ENCODE results near the gene EN2.

Gene EN2

DNA sequence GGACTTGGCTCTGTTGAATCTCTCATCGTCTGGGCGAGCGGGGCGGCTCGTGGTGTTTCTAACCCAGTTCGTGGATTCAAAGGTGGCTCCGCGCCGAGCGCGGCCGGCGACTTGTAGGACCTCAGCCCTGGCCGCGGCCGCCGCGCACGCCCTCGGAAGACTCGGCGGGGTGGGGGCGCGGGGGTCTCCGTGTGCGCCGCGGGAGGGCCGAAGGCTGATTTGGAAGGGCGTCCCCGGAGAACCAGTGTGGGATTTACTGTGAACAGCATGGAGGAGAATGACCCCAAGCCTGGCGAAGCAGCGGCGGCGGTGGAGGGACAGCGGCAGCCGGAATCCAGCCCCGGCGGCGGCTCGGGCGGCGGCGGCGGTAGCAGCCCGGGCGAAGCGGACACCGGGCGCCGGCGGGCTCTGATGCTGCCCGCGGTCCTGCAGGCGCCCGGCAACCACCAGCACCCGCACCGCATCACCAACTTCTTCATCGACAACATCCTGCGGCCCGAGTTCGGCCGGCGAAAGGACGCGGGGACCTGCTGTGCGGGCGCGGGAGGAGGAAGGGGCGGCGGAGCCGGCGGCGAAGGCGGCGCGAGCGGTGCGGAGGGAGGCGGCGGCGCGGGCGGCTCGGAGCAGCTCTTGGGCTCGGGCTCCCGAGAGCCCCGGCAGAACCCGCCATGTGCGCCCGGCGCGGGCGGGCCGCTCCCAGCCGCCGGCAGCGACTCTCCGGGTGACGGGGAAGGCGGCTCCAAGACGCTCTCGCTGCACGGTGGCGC, at the start of gene EN2:
Gene EN2 (plus strand): TSS at position 19 of the 767 bp plus-strand sequence. CDS start 249 bp downstream, at position 268.
- H3K4me3 ChIP-seq (ENCODE audit: low read depth, low read length) = no peak within 1 kb of the TSS
- TF ChIP-seq, protein P1, sequence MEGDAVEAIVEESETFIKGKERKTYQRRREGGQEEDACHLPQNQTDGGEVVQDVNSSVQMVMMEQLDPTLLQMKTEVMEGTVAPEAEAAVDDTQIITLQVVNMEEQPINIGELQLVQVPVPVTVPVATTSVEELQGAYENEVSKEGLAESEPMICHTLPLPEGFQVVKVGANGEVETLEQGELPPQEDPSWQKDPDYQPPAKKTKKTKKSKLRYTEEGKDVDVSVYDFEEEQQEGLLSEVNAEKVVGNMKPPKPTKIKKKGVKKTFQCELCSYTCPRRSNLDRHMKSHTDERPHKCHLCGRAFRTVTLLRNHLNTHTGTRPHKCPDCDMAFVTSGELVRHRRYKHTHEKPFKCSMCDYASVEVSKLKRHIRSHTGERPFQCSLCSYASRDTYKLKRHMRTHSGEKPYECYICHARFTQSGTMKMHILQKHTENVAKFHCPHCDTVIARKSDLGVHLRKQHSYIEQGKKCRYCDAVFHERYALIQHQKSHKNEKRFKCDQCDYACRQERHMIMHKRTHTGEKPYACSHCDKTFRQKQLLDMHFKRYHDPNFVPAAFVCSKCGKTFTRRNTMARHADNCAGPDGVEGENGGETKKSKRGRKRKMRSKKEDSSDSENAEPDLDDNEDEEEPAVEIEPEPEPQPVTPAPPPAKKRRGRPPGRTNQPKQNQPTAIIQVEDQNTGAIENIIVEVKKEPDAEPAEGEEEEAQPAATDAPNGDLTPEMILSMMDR (IDR thresholded peaks at IDR 0.05; ENCODE audit: borderline replicate concordance, insufficient read depth, low read depth, low read length) = no peak

DNA sequence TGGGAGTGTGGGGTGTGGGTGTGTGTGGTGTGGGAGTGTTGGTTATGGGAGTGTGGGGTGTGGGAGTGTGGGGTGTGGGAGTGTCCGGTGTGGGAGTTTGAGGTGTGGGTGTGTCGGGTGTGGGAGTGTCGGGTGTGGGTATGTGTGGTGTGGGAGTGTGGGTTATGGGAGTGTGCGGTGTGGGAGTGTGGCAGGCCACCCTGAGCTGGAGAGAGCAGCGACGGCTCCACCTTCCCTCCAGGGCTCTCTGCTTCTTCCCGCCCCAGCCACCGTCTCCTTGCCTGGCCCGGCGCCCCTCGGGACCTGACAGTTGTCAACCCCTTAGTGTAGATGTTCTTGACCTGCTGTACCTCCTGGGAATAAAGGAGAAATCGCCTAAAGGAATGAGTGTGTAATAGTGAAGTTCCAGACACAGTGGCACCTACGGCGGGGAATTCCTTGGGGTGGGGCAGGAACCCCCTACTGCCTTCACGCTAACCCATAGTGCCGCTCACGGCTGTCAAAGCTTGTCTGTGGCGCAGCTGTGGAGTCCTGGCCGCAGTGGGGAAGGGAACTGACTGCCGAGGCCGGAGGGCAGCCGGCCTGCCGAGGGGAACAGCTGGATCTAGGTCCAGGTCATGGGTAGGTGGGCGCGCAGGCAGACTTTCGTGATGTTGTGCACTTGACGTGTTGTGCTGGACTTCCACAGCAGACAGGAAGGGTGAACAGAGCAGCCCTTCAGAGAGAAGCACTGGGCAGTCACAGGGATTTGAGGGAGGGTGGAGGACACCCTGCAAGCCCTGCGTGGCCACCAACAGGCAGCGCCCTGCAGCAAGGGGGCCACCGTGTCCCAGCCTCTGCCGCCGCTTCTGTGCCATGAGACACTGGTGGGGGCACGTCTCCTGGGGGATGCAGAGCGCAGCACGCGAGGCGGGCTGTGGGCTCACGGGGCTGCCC, 49.0 kb upstream of the EN2 start:
- no peak overlapping the region for H3K4me3 ChIP-seq (ENCODE audit: low read depth, low read length)
- TF ChIP-seq, protein P1 (IDR thresholded peaks at IDR 0.05; ENCODE audit: borderline replicate concordance, insufficient read depth, low read depth, low read length) = no peak

DNA sequence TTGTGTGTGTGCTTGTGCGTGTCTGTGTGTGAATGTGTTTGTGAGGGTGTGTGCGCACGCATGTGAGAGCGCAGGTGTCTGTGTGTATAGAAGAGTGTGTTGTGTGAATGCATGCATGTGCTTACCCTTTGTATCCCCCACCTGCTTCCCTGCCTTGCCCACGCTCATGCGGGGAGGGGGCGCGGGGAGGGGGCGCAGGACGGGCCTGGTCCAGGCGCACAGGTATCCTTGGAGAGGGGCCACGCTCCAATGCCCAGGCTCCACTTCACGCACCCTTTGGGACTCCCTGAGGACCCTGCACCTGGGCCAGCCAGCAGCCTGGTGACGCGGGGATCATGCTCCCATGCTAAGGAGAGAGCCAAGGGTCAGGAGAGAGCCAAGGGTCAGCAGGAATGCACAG, 47.9 kb upstream of the EN2 start:
- TF ChIP-seq, protein P1 (IDR thresholded peaks at IDR 0.05; ENCODE audit: borderline replicate concordance, insufficient read depth, low read depth, low read length) = no peak
- H3K4me3 ChIP-seq (ENCODE audit: low read depth, low read length) = no peak overlapping the region

DNA sequence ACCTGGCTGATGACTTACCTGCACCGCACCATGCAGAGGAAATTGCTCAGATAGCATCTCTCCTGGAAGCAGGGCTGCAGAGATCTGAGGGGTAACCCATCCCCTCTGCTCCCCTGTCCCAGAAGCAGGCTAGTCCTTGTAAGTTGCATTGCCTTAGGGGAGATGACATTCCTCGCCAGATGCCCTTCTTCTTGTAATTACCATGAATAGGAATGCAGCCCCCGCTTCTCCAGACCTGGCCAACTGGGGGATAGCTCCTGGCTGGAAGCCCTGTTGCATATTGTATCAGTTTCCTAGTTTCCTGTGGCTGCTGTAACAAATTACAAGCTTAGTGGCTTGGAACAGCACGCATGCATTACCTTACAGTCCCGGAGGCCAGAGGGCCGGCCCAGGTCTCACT, 47.5 kb upstream of the EN2 start:
- no peak overlapping the region for H3K4me3 ChIP-seq (ENCODE audit: low read depth, low read length)
- TF ChIP-seq, protein P1 (IDR thresholded peaks at IDR 0.05; ENCODE audit: borderline replicate concordance, insufficient read depth, low read depth, low read length) = no peak

DNA sequence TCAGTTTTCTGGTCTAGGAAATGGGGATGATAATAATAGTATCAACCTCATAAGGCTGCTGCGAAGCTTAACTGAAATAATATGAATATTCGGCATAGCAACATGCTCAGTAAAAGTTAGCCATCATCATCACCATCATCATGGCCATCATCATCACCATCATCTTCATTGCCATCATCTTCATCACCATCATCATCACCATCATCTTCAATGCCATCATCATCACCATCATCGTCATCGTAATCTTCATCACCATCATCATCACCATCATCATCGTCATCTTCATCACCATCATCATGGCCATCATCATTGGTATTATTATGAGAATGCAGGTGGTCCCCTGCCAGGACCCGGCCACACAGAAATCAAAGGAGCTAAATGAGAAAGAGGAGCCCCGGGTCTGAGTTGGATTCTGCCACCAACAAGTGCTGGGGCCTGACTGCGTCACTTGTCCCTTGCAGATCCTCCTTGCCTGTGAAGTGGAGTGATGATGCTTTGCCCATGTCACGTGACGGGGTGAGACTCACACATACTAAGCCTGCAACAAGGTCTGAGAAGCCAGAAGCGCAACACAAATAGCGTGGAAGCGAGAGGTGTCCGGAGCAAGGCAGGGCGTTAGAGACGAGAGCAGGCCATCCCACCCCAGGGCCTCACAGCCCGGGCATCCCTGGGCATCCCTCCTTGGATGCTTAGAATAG, 46.1 kb upstream of the EN2 start:
- TF ChIP-seq, protein P1 (IDR thresholded peaks at IDR 0.05; ENCODE audit: borderline replicate concordance, insufficient read depth, low read depth, low read length) = no peak

DNA sequence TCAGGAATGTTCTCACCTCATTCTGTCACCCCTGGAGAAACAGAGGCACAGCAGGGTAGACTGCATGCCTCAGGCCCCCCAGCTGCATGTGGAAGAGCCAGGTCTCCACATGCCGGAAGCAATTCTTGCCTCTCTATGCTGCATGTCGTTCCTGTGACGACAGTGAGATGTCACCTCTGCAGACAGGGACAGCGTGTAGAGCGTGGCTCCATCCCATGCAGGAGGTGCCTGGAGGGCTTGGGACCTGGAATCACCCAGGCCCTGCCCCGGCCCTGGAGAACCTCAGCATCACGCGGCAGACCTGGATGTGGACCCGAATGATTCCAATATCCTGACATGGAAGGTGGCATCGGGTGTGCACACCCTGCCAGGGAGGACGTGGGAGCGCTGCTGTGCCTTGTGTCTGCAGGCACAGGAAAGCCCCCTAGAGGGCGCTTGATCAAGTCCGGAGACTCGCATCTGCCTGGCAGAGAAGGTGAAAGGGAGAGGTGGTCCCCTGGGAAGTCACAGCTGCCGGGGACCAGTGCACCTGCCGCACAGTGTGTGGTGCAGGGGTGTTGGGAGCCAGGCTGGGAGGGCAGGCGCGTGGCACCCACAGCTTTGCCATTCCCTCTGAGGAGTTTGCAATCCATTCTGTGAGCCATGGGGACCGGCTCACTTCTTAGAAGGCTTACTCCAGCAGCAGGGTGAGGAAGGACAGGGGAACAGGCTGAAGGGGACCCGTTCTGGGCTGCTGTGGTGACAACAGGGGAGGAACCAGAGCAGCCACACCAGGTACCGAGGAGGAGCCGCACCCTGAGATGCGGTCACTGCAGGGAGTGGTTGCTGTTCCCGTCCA, 45.3 kb upstream of the EN2 start:
- TF ChIP-seq, protein P1 (IDR thresholded peaks at IDR 0.05; ENCODE audit: borderline replicate concordance, insufficient read depth, low read depth, low read length) = peak; percentile 87
- H3K4me3 ChIP-seq (ENCODE audit: low read depth, low read length) = no peak overlapping the region

More for the DNA sequence above, 46.1 kb upstream of the EN2 start:
- no peak overlapping the region for H3K4me3 ChIP-seq (ENCODE audit: low read depth, low read length)

Data from GM12875 (cell line).